MM.1S (cell line): ENCODE measurements around the gene SLC6A16.

Source experiments
- EZH2 ChIP-seq: fragments of 300-600 bp; sonication (generic); optimal IDR thresholded peaks from 2 replicates; pipeline ENCODE3; 2017; ENCODE audit warnings: low read depth, mild to moderate bottlenecking, antibody characterized with exemption, low read length, mixed read lengths
- EZH2phosphoT487 ChIP-seq: fragments of 300-600 bp; sonication (generic); IDR thresholded peaks from 2 replicates; pipeline ENCODE4 v1.6.1; 2018; ENCODE audit warnings: antibody characterized with exemption, low read length
- TF ChIP-seq, protein P1 (sequence below): fragments of 300-600 bp; sonication (generic); IDR thresholded peaks from 2 replicates; pipeline ENCODE4 v1.5.1; 2016; ENCODE audit warnings: antibody characterized with exemption, low read length, mixed read lengths

GRCh38 chr19:49316284-49316683 lies 8.7 kb downstream of the SLC6A16 start:
- TF ChIP-seq, protein P1, sequence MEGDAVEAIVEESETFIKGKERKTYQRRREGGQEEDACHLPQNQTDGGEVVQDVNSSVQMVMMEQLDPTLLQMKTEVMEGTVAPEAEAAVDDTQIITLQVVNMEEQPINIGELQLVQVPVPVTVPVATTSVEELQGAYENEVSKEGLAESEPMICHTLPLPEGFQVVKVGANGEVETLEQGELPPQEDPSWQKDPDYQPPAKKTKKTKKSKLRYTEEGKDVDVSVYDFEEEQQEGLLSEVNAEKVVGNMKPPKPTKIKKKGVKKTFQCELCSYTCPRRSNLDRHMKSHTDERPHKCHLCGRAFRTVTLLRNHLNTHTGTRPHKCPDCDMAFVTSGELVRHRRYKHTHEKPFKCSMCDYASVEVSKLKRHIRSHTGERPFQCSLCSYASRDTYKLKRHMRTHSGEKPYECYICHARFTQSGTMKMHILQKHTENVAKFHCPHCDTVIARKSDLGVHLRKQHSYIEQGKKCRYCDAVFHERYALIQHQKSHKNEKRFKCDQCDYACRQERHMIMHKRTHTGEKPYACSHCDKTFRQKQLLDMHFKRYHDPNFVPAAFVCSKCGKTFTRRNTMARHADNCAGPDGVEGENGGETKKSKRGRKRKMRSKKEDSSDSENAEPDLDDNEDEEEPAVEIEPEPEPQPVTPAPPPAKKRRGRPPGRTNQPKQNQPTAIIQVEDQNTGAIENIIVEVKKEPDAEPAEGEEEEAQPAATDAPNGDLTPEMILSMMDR: no peak
- no peak for TF ChIP-seq EZH2
- no peak for TF ChIP-seq EZH2phosphoT487
